Endothelial cell (in vitro differentiated cells): ENCODE measurements around the gene SAMM50. TPM values are rescaled to one million over a fixed set of nuclear protein-coding genes. Genes with fewer than 3 reads are reported as not detected.
A peak's percentile ranks its signal among the peaks of the same experiment; 100 is the strongest.

Experiments used
- DNase-seq: peaks from one replicate; pipeline ENCODE4 v3.0.0; 2021; ENCODE audit warnings: low spot score
- H3K27ac Mint-ChIP-seq: one replicate; pipeline ENCODE4 v1.8.0; 2021; ENCODE audit warnings: mixed read lengths, inconsistent platforms; ENCODE audit not compliant: unreplicated experiment
- H3K27me3 Mint-ChIP-seq: one replicate; pipeline ENCODE4 v1.8.0; 2021; ENCODE audit warnings: mild to moderate bottlenecking, moderate library complexity, mixed read lengths, inconsistent platforms; ENCODE audit not compliant: unreplicated experiment
- H3K36me3 Mint-ChIP-seq: one replicate; pipeline ENCODE4 v1.8.0; 2021; ENCODE audit warnings: mild to moderate bottlenecking, low read depth, mixed read lengths, inconsistent platforms; ENCODE audit not compliant: unreplicated experiment
- H3K4me1 Mint-ChIP-seq: one replicate; pipeline ENCODE4 v1.8.0; 2021; ENCODE audit warnings: mild to moderate bottlenecking, mixed read lengths, inconsistent platforms; ENCODE audit not compliant: unreplicated experiment
- H3K4me3 Mint-ChIP-seq: one replicate; pipeline ENCODE4 v1.8.0; 2021; ENCODE audit warnings: mild to moderate bottlenecking, mixed read lengths, inconsistent platforms; ENCODE audit not compliant: unreplicated experiment
- H3K9me3 Mint-ChIP-seq: one replicate; pipeline ENCODE4 v1.8.0; 2021; ENCODE audit warnings: mixed read lengths, inconsistent platforms; ENCODE audit not compliant: unreplicated experiment
- CTCF ChIP-seq: fragments of 200-600 bp; sonication (generic); IDR thresholded peaks from one replicate; pipeline ENCODE4 v1.5.0; 2021; ENCODE audit warnings: antibody characterized with exemption; ENCODE audit not compliant: unreplicated experiment
- total RNA-seq: library from RNA; stranded (reverse); fragmentation: NEBNext Ultra II Directional; extraction: Animal tissue kit (Norgen Biotek cat#: 25700); gene quantifications from one replicate; pipeline ENCODE4 v1.2.1, GENCODE V29; 2021; ENCODE audit not compliant: unreplicated experiment

SAMM50 gene
- total RNA-seq, 1 donor from 2014 or later: 81.6 TPM

GRCh38 chr22:44000123-44000522 is 44.9 kb downstream of the SAMM50 start:
- Mint-ChIP-seq H3K9me3 (no peaks in the 10 kb centered on the region), H3K4me3 (no peak overlapping the region), H3K36me3 (peaks cover 24% of the 10 kb centered on the region), H3K4me1 (peaks cover 19% of the 10 kb centered on the region), H3K27me3 (peaks cover under 1% of the 10 kb centered on the region), H3K27ac (no peak overlapping the region)
- no peak for DNase-seq
- TF ChIP-seq CTCF: no peak

GRCh38 chr22:44001521-44001920 is 46.3 kb downstream of the SAMM50 start:
- no peak for TF ChIP-seq CTCF
- Mint-ChIP-seq H3K27me3 (no peaks in the 10 kb centered on the region), H3K9me3 (no peaks in the 10 kb centered on the region), H3K36me3 (peaks cover 23% of the 10 kb centered on the region), H3K4me3 (no peak overlapping the region), H3K27ac (no peak overlapping the region), H3K4me1 (peaks cover 17% of the 10 kb centered on the region)
- no peak for DNase-seq

- Mint-ChIP-seq H3K9me3 (no peaks in the 10 kb centered on the region), H3K27me3 (no peaks in the 10 kb centered on the region), H3K4me3 (no peak overlapping the region), H3K4me1 (peaks cover 21% of the 10 kb centered on the region), H3K27ac (no peak overlapping the region), H3K36me3 (peaks cover 19% of the 10 kb centered on the region)
- no peak for TF ChIP-seq CTCF
- no peak for DNase-seq
These were observed 47.1 kb downstream of the SAMM50 start for GRCh38 chr22:44002324-44002723.

- TF ChIP-seq CTCF: no peak
- H3K9me3 Mint-ChIP-seq: no peaks in the 10 kb centered on the region
- peaks cover 27% of the 10 kb centered on the region for H3K4me1 Mint-ChIP-seq
- no peak for DNase-seq
- peaks cover 20% of the 10 kb centered on the region for H3K36me3 Mint-ChIP-seq
- no peak overlapping the region for H3K4me3 Mint-ChIP-seq
- no peaks in the 10 kb centered on the region for H3K27me3 Mint-ChIP-seq
- no peak overlapping the region for H3K27ac Mint-ChIP-seq
These were observed 47.8 kb downstream of the SAMM50 start for GRCh38 chr22:44002997-44003396.

GRCh38 chr22:44003405-44004103 is 48.3 kb downstream of the SAMM50 start:
- peak; percentile 35 for DNase-seq
- Mint-ChIP-seq H3K36me3 (peaks cover 14% of the 10 kb centered on the region), H3K4me3 (no peak overlapping the region), H3K4me1 (peaks cover 27% of the 10 kb centered on the region), H3K9me3 (no peaks in the 10 kb centered on the region), H3K27ac (no peak overlapping the region), H3K27me3 (no peaks in the 10 kb centered on the region)
- TF ChIP-seq CTCF: no peak
